Measurements from ENCODE around the gene SH3TC1.

SH3TC1 gene

DNA sequence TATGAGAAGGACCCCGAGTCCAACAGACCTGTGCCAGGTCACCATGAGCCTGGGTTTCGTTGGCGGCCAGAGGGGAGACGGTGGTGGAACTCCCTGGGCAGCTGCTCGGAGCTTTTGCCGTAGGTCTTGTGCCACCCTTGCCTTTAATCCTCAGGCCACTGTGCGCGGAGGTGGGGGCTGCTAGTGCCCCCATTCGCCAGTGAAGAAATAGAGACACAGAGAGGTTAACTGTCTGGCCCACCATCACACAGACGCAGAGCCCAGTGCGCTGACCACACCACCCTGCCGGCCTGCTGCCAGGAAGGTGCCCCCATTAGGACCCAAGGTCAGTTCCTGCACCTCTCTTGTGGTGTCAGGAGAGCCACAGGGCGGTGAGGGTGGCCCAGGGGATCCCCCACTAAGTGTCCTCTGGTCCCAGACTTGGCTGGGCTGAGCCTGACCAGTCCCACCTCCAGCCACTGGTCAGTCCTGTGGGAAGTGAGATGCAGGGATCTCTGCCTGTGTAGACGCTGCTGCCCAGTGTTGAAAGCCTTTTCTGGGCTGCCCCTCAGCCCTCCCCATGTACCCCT lies 42.2 kb downstream of the SH3TC1 start:
- H3K9ac ChIP-seq (ENCODE audit: low read depth, low read length): no peak overlapping the region
- no peaks in the 10 kb centered on the region for H3K36me3 ChIP-seq (ENCODE audit: control insufficient read depth, insufficient read depth, low read length)
- no peaks in the 10 kb centered on the region for H3K9me3 ChIP-seq (ENCODE audit: control insufficient read depth, insufficient read depth, low read length)
- no peak overlapping the region for H3K4me3 ChIP-seq (ENCODE audit: low read depth, low read length)
- H3K4me1 ChIP-seq (ENCODE audit: control insufficient read depth, insufficient read depth, low read length): peaks cover 4% of the 10 kb centered on the region; the same call in 1 of the 2 replicates
- no peak overlapping the region for H3K27ac ChIP-seq (ENCODE audit: low read depth, low read length)
- no peaks in the 10 kb centered on the region for H3K27me3 ChIP-seq (ENCODE audit: control insufficient read depth, insufficient read depth, low read length)

DNA sequence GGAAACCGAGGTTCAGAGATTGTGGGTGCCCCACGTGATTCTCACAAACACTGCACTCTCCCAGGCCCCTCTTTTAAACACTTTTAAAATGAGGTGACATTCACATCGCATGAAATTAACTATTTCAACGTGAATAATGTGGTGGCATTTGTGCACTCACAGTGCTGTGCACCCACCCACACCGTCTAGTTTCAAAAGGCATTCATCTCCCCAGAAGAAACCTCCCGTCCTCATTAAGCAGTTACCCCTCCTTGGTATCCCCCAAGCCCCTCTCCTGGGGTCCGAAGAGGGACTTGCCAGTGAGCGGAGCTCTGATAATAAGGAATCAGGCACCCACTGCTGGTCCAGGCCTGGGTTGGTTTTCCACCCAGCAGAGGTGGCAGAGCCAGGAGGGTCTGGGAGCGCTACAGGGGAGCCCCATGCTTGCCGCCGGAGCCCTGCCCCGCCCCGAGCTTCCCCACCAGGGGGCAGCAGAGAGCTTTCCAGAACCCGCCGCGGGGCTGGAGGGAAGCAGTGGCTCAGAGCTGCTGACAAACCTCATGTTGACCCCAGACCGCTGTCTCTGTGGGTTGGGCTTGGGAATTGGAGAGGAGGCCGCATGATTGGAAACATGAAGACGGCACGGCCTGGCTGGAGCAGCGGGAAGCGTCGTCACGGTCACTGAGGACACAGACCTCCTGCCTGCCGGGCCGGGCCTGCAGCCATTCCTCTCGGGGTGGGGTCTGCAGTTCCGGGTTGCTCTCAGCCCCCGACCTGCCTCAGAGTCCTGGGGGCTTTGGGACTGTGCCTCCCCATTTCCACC lies 43.0 kb downstream of the SH3TC1 start:
- H3K27ac ChIP-seq (ENCODE audit: low read depth, low read length): no peak overlapping the region
- H3K4me1 ChIP-seq (ENCODE audit: control insufficient read depth, insufficient read depth, low read length): peaks cover 4% of the 10 kb centered on the region; the same call in 1 of the 2 replicates
- H3K27me3 ChIP-seq (ENCODE audit: control insufficient read depth, insufficient read depth, low read length): no peaks in the 10 kb centered on the region
- no peak overlapping the region for H3K9ac ChIP-seq (ENCODE audit: low read depth, low read length)
- H3K36me3 ChIP-seq (ENCODE audit: control insufficient read depth, insufficient read depth, low read length): no peaks in the 10 kb centered on the region
- H3K4me3 ChIP-seq (ENCODE audit: low read depth, low read length): no peak overlapping the region
- H3K9me3 ChIP-seq (ENCODE audit: control insufficient read depth, insufficient read depth, low read length): no peaks in the 10 kb centered on the region

DNA sequence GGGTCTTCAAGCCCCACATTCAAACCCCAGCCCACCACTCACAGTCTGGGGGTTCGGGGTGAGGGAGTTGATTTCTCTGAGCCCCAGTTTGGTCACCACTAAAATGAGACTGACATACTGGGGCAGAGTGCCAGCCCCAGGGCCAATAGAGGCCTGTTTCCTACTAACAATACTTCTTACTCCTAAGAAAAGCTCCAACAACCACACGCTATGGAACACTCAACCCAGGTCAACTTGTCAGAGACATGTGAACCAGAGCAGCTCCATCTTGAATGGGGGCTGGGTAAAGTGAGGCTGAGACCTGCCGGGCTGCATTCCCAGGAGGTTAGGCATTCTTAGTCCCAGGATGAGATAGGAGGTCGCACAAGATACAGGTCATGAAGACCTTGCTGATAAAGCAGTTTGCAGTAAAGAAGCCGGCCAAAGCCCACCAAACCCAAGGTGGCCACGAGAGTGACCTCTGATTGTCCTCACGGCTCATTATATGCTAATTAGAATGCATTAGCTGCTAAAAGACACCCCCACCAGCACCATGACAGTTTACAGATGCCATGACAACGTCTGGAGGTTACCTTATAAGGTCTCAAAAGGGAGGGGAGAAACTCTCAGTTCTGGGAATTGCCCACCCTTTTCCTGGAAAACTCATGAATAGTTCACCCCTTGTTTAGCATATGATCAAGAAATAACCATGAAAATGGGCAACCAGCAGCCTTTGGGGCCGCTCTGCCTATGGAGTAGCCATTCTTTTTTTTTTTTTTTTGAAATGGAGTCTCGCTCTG lies 43.9 kb downstream of the SH3TC1 start:
- no peak overlapping the region for H3K27ac ChIP-seq (ENCODE audit: low read depth, low read length)

DNA sequence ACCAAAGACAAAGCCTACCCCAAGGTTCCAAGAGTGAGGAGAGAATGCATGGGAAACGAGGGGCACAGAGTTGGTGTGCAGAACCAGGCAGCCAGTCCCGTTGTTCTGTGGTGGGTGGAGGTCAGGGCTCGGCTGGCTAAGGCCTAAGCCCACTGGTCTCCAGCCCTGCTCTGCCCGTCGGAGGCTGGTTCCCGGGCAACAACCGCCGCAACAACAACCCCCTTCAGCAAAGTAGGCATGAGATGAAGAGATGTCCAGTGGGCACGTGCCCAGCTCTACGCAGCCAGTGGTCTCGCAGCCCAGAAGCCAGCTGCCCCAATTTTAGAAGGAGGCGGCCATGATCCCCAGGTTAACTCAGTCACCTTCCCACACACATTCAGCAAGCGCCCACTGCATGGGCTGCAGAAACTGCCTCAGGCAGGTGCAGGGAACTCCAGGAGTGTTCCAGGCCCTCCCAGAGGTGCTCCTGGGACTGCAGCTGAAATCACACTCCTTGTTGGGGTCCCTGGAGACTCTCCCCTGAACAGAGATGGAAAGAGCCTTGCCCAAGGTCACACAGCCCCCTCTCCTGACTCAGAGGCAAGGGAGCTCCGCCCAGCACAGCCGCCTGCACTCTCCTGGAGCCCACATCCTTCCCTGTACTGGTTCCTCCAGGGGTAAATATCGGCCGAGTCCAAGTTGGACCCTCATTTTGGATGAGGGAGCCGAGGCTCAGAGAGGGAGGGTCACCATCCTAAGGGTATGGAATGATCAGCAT lies 45.1 kb downstream of the SH3TC1 start:
- H3K9me3 ChIP-seq (ENCODE audit: control insufficient read depth, insufficient read depth, low read length): no peaks in the 10 kb centered on the region
- H3K27me3 ChIP-seq (ENCODE audit: control insufficient read depth, insufficient read depth, low read length): no peaks in the 10 kb centered on the region
- H3K4me3 ChIP-seq (ENCODE audit: low read depth, low read length): no peak overlapping the region
- H3K36me3 ChIP-seq (ENCODE audit: control insufficient read depth, insufficient read depth, low read length): no peaks in the 10 kb centered on the region
- H3K4me1 ChIP-seq (ENCODE audit: control insufficient read depth, insufficient read depth, low read length): no peaks in the 10 kb centered on the region
- H3K27ac ChIP-seq (ENCODE audit: low read depth, low read length): no peak overlapping the region
- no peak overlapping the region for H3K9ac ChIP-seq (ENCODE audit: low read depth, low read length)

More for the DNA sequence above, 43.9 kb downstream of the SH3TC1 start:
- Histone ChIP-seq H3K4me3 (ENCODE audit: low read depth, low read length) (no peak overlapping the region), H3K4me1 (ENCODE audit: control insufficient read depth, insufficient read depth, low read length) (peaks cover 4% of the 10 kb centered on the region; the same call in 1 of the 2 replicates), H3K9me3 (ENCODE audit: control insufficient read depth, insufficient read depth, low read length) (no peaks in the 10 kb centered on the region), H3K36me3 (ENCODE audit: control insufficient read depth, insufficient read depth, low read length) (no peaks in the 10 kb centered on the region), H3K9ac (ENCODE audit: low read depth, low read length) (no peak overlapping the region), H3K27me3 (ENCODE audit: control insufficient read depth, insufficient read depth, low read length) (no peaks in the 10 kb centered on the region)

DNA sequence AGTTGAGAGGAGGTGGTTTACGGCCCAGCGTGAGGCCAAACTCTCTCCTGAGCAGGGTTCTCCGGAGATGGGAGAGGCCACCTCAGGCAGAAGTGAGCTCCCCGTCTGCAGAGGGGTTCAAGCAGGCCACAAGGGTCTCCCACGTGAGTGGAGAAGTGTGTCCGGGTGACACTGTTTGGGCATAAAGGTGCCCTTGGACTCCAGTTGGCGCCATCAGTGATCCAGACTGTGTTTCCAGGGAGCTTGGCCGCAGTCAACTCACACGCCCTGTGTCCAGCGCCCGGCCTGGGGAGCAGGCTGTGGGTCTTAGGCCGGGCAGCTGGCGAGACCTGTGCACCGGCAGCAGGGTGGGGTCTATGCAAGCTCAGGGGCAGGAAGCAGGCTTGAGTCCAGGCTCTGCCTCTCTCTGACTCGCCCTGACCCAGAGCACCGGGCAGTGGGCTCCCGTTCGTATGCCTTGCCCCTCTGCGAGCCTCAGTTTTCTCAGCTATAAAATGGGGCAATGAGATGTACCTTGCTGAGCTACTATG lies 45.9 kb downstream of the SH3TC1 start:
- Histone ChIP-seq H3K9ac (ENCODE audit: low read depth, low read length) (no peak overlapping the region), H3K27ac (ENCODE audit: low read depth, low read length) (no peak overlapping the region), H3K4me1 (ENCODE audit: control insufficient read depth, insufficient read depth, low read length) (no peaks in the 10 kb centered on the region), H3K4me3 (ENCODE audit: low read depth, low read length) (no peak overlapping the region), H3K9me3 (ENCODE audit: control insufficient read depth, insufficient read depth, low read length) (no peaks in the 10 kb centered on the region), H3K36me3 (ENCODE audit: control insufficient read depth, insufficient read depth, low read length) (no peaks in the 10 kb centered on the region), H3K27me3 (ENCODE audit: control insufficient read depth, insufficient read depth, low read length) (no peaks in the 10 kb centered on the region)

DNA sequence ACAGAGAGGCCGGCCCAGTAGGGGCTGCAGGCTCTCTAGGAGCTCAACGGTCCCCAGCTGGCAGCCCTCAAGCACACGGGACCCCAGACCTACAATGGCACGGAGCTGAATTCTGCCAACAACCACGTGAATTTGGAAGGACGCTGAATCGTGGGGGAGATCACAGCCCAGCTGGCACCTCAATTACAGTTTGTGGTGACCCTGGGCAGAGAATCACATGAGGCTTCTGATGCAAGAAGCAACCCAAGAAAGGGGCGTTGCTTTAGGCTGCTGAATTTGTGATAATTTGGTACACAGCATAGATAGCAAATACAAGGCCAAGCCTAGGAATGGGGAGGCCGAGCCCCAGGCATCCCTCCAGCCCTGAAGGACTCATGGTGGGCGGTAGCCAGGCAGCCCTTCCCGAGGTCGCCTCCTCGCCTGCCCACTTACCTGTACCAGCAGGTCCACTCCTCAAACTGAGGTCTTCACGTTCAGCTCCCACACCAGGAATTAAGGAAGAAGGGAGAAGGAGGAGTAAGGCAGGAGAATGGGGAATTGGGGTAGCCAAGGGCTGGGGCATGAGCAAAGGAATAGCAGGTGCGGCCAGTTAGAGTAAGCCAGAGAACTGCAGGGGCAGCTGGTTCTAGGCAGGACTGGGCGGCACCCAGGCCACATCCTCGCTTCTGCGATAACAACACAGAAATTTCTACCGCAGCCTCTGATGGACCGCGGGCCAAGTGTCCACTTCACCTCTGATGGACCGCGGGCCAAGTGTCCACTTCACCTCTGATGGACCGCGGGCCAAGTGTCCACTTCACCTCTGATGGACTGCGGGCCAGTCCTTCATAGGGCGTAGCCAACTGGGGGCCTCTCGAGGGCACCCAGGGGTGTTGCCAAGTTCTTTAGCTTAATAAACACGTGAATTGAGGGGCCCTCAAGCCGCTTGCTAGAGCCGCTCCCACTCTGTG lies 47.1 kb downstream of the SH3TC1 start:
- no peaks in the 10 kb centered on the region for H3K4me1 ChIP-seq (ENCODE audit: control insufficient read depth, insufficient read depth, low read length)
- H3K9me3 ChIP-seq (ENCODE audit: control insufficient read depth, insufficient read depth, low read length): no peaks in the 10 kb centered on the region
- H3K27ac ChIP-seq (ENCODE audit: low read depth, low read length): no peak overlapping the region
- no peaks in the 10 kb centered on the region for H3K36me3 ChIP-seq (ENCODE audit: control insufficient read depth, insufficient read depth, low read length)
- no peaks in the 10 kb centered on the region for H3K27me3 ChIP-seq (ENCODE audit: control insufficient read depth, insufficient read depth, low read length)
- H3K9ac ChIP-seq (ENCODE audit: low read depth, low read length): no peak overlapping the region
- H3K4me3 ChIP-seq (ENCODE audit: low read depth, low read length): no peak overlapping the region

DNA sequence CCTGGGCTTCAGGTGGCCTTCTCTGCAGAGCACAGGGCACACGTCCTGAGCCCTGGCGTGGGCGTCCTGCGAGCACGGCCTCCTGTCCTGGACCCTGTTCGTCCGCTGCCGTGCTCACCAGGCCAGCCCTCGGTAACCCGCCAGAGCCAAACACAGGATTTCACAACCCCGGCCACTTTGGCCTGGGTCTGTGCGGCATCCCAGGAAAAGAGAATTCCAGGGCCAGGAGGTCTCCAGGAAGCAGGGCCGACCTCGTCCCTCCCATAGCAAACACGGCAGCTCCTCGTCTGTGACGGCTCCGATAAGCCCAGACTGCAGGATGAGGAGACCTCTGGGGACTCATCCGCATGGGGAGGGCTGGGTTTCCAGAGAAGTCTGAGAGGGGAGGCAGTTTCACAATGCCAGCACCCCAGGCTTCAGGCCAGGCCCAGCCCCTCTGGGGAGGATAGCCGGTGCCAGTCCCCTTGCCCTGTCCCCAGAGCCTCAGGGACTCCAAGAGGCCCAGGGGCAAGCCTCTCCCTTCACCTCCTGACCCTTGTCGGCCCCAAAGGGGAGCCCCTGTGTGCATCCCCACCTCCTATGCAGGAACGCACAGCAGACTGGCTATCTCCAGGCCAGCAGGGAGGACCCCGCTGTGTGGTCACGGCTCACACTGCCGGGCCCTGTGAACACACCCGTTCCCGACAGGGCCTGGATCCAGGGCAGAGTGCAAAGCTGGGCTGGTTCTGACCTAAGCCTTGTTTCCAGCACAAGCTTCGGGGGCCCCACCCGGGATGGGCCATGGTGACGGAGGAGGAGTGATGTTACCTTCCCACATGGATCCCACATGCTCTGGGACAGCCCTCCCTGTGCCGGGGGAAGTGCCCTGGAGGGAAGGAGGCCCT lies 48.2 kb downstream of the SH3TC1 start:
- Histone ChIP-seq H3K4me1 (ENCODE audit: control insufficient read depth, insufficient read depth, low read length) (no peaks in the 10 kb centered on the region), H3K27ac (ENCODE audit: low read depth, low read length) (no peak overlapping the region), H3K36me3 (ENCODE audit: control insufficient read depth, insufficient read depth, low read length) (no peaks in the 10 kb centered on the region), H3K9ac (ENCODE audit: low read depth, low read length) (no peak overlapping the region), H3K4me3 (ENCODE audit: low read depth, low read length) (no peak overlapping the region), H3K27me3 (ENCODE audit: control insufficient read depth, insufficient read depth, low read length) (no peaks in the 10 kb centered on the region), H3K9me3 (ENCODE audit: control insufficient read depth, insufficient read depth, low read length) (no peaks in the 10 kb centered on the region)

DNA sequence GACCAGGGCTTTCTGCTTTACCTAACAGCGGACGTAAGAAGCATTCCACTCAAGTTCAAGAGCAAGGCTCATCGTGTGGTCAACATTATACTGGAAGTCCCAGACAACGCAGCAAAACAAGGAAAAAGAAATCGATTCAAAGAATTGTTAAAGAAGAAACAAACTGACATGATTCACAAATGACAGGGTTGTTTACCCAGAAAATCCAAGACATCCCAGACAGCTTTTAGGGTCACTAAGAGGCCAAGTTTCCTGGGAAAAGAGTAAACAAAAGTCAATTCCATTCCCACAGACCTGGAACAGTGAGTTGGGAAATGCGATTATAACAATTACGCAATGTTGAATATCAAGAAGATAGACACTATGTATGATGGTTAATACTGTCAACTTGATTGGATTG lies 49.0 kb downstream of the SH3TC1 start:
- Histone ChIP-seq H3K4me1 (ENCODE audit: control insufficient read depth, insufficient read depth, low read length) (no peaks in the 10 kb centered on the region), H3K36me3 (ENCODE audit: control insufficient read depth, insufficient read depth, low read length) (no peaks in the 10 kb centered on the region), H3K27ac (ENCODE audit: low read depth, low read length) (no peak overlapping the region), H3K9me3 (ENCODE audit: control insufficient read depth, insufficient read depth, low read length) (no peaks in the 10 kb centered on the region), H3K4me3 (ENCODE audit: low read depth, low read length) (no peak overlapping the region), H3K27me3 (ENCODE audit: control insufficient read depth, insufficient read depth, low read length) (no peaks in the 10 kb centered on the region), H3K9ac (ENCODE audit: low read depth, low read length) (no peak overlapping the region)

DNA sequence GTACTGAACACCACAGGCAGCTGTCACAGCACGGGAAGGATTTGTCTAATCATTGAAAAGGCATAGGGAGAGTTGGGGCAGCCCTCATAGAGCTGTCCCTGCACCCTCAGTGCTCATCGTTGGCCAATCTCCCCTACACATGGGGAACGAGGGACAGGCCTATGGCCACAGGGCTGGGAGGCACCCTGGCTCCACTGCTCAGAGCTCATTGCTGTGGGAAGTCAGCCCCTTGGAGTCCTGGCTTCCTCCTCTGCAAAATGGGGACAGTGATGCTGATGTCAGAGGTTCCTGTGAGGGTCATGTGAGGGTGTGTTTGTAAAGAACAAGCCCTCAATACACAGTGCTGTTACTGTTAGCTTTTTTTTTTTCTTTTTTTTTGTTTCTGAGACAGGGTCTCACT lies 51.1 kb downstream of the SH3TC1 start:
- Histone ChIP-seq H3K9ac (ENCODE audit: low read depth, low read length) (no peak overlapping the region), H3K4me3 (ENCODE audit: low read depth, low read length) (no peak overlapping the region), H3K27ac (ENCODE audit: low read depth, low read length) (no peak overlapping the region), H3K4me1 (ENCODE audit: control insufficient read depth, insufficient read depth, low read length) (no peaks in the 10 kb centered on the region), H3K9me3 (ENCODE audit: control insufficient read depth, insufficient read depth, low read length) (no peaks in the 10 kb centered on the region), H3K36me3 (ENCODE audit: control insufficient read depth, insufficient read depth, low read length) (no peaks in the 10 kb centered on the region), H3K27me3 (ENCODE audit: control insufficient read depth, insufficient read depth, low read length) (no peaks in the 10 kb centered on the region)

All from HUES48 (cell line).